ENCODE results near the gene RNF149. TPM values are rescaled to one million over a fixed set of nuclear protein-coding genes. Genes with fewer than 3 reads are reported as not detected.
"Not testable (repeated sequence)": the region's sequence is repeated elsewhere in the genome, so short reads cannot be mapped to it uniquely, and the experiment has no call there.

Gene RNF149
- total and polyA plus RNA-seq, 3 experiments from 2014 or later = 43.4 to 87.6 (median 43.4) TPM

- no peaks in the 10 kb centered on the region for H3K27me3 Mint-ChIP-seq
- Histone ChIP-seq H3K27me3 (ENCODE audit: insufficient read depth, low read length, poor library complexity, severe bottlenecking) (no peaks in the 10 kb centered on the region), H3K36me3 (ENCODE audit: insufficient read depth, low read length) (no peaks in the 10 kb centered on the region), H3K27ac (ENCODE audit: low read depth, low read length) (peak overlapping the region; percentile 40), H3K4me3 (ENCODE audit: low read length) (peak overlapping the region; percentile 11), H3K9me3 (ENCODE audit: low read length) (no peaks in the 10 kb centered on the region), H3K4me1 (ENCODE audit: insufficient read depth, low read length) (peaks cover 71% of the 10 kb centered on the region)
- CTCF ChIA-PET = interaction anchor here (1.2 to 2.7 kb wide), 5 partner anchors 13 to 34 kb away, joined by 3 to 18 read pairs (median 9); partner anchors contain the start of gene RNF149
- no peaks in the 10 kb centered on the region for H3K36me3 Mint-ChIP-seq
- H3K27ac Mint-ChIP-seq = no peak overlapping the region
- peaks cover 0 to 5% (median 2%) of the 10 kb centered on the region in 5 donors for H3K9me3 Mint-ChIP-seq
- peaks cover 0 to 9% (median 5%) of the 10 kb centered on the region in 3 donors for H3K4me1 Mint-ChIP-seq
- peak overlapping the region in 2 of 7 donors; percentile 1 to 71 for H3K4me3 Mint-ChIP-seq
- no peak for DNase-seq
- POLR2A ChIA-PET = interaction anchor here (0.5 to 2.1 kb wide), 5 partner anchors 20 to 500 kb away, joined by 3 to 32 read pairs (median 8); partner anchors contain the start of genes CNOT11 and RNF149
Measured at GRCh38 chr2:101329026-101329425, 20.5 kb upstream of the RNF149 start.

GRCh38 chr2:101328474-101329007 lies 20.0 kb upstream of the RNF149 start:
- H3K27me3 Mint-ChIP-seq = no peaks in the 10 kb centered on the region

GRCh38 chr2:101327863-101328394 lies 19.4 kb upstream of the RNF149 start:
- peaks cover 60% of the 10 kb centered on the region for H3K4me1 ChIP-seq (ENCODE audit: insufficient read depth, low read length)
- Mint-ChIP-seq H3K36me3 (no peaks in the 10 kb centered on the region), H3K9me3 (peaks cover 0 to 5% (median 2%) of the 10 kb centered on the region in 5 donors), H3K27ac (no peak overlapping the region), H3K4me3 (no peak overlapping the region), H3K27me3 (no peaks in the 10 kb centered on the region), H3K4me1 (peaks cover 0 to 7% (median 4%) of the 10 kb centered on the region in 3 donors)
- no peaks in the 10 kb centered on the region for H3K27me3 ChIP-seq (ENCODE audit: insufficient read depth, low read length, poor library complexity, severe bottlenecking)
- no peak for DNase-seq
- ChIA-PET POLR2A (interaction anchor here (0.6 to 2.1 kb wide), 5 partner anchors 16 to 75 kb away, joined by 3 to 32 read pairs (median 8); partner anchors contain the start of genes CNOT11 and RNF149), CTCF (interaction anchor here (0.9 to 2.7 kb wide), 4 partner anchors 14 to 58 kb away, joined by 3 to 11 read pairs (median 6); partner anchors contain the start of gene RNF149)
- H3K4me3 ChIP-seq (ENCODE audit: low read length) = peak overlapping the region; percentile 25
- H3K36me3 ChIP-seq (ENCODE audit: insufficient read depth, low read length) = no peaks in the 10 kb centered on the region
- H3K27ac ChIP-seq (ENCODE audit: low read depth, low read length) = no peak overlapping the region
- H3K9me3 ChIP-seq (ENCODE audit: low read length) = no peaks in the 10 kb centered on the region

More at GRCh38 chr2:101328474-101329007, 20.0 kb upstream of the RNF149 start:
- POLR2A ChIA-PET = interaction anchor here (0.5 to 2.1 kb wide), 7 partner anchors 17 to 500 kb away, joined by 3 to 32 read pairs (median 3); partner anchors contain the start of genes CNOT11 and RNF149
- CTCF ChIA-PET = interaction anchor here (0.9 to 2.7 kb wide), 4 partner anchors 14 to 58 kb away, joined by 3 to 11 read pairs (median 6); partner anchors contain the start of gene RNF149
- DNase-seq = peak in 3 of 5 donors; percentile 54 to 73 (median 72)
- Histone ChIP-seq H3K9me3 (ENCODE audit: low read length) (no peaks in the 10 kb centered on the region), H3K27me3 (ENCODE audit: insufficient read depth, low read length, poor library complexity, severe bottlenecking) (no peaks in the 10 kb centered on the region), H3K27ac (ENCODE audit: low read depth, low read length) (peak overlapping the region; percentile 40), H3K4me3 (ENCODE audit: low read length) (peak overlapping the region; percentile 25), H3K4me1 (ENCODE audit: insufficient read depth, low read length) (peaks cover 66% of the 10 kb centered on the region), H3K36me3 (ENCODE audit: insufficient read depth, low read length) (no peaks in the 10 kb centered on the region)
- H3K36me3 Mint-ChIP-seq = no peaks in the 10 kb centered on the region
- no peak overlapping the region for H3K27ac Mint-ChIP-seq
- H3K9me3 Mint-ChIP-seq = peaks cover 0 to 5% (median 2%) of the 10 kb centered on the region in 5 donors
- no peak overlapping the region for H3K4me3 Mint-ChIP-seq
- H3K4me1 Mint-ChIP-seq = peaks cover 0 to 7% (median 5%) of the 10 kb centered on the region in 3 donors

GRCh38 chr2:101325425-101325824 lies 16.9 kb upstream of the RNF149 start:
- Mint-ChIP-seq H3K27me3 (no peaks in the 10 kb centered on the region), H3K4me3 (no peak overlapping the region), H3K36me3 (no peaks in the 10 kb centered on the region), H3K9me3 (peaks cover 0 to 5% (median 2%) of the 10 kb centered on the region in 5 donors), H3K27ac (no peak overlapping the region), H3K4me1 (peaks cover 0 to 6% (median 2%) of the 10 kb centered on the region in 3 donors)
- ChIA-PET POLR2A (interaction anchor here (0.6 kb wide), 1 partner anchor 16 kb away, joined by 6 read pairs; no protein-coding TSS in a partner anchor), CTCF (interaction anchor here (0.8 kb wide), 1 partner anchor 17 kb away, joined by 3 read pairs; no protein-coding TSS in a partner anchor)
- H3K4me3 ChIP-seq (ENCODE audit: low read length) = no peak overlapping the region
- no peak overlapping the region for H3K27ac ChIP-seq (ENCODE audit: low read depth, low read length)
- no peak for DNase-seq
- no peaks in the 10 kb centered on the region for H3K27me3 ChIP-seq (ENCODE audit: insufficient read depth, low read length, poor library complexity, severe bottlenecking)
- peaks cover 44% of the 10 kb centered on the region for H3K4me1 ChIP-seq (ENCODE audit: insufficient read depth, low read length)
- H3K9me3 ChIP-seq (ENCODE audit: low read length) = no peaks in the 10 kb centered on the region
- H3K36me3 ChIP-seq (ENCODE audit: insufficient read depth, low read length) = no peaks in the 10 kb centered on the region

DNA sequence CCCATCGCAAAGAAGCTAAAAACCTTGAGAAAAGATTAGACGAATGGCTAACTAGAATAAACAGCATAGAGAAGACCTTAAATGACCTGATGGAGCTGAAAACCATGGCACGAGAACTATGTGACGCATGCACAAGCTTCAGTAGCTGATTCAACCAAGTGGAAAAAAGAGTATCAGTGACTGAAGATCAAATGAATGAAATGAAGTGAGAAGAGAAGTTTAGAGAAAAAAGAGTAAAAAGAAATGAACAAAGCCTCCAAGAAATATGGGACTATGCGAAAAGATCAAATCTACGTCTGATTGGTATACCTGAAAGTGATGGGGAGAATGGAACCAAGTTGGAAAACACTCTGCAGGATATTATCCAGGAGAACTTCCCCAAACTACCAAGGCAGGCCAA lies 8.1 kb upstream of the RNF149 start:
- H3K4me1 Mint-ChIP-seq = peaks cover 23 to 37% (median 33%) of the 10 kb centered on the region in 3 donors
- H3K27me3 ChIP-seq (ENCODE audit: insufficient read depth, low read length, poor library complexity, severe bottlenecking); H3K36me3 Mint-ChIP-seq; DNase-seq; H3K27me3 Mint-ChIP-seq; H3K4me3 ChIP-seq (ENCODE audit: low read length); H3K4me3 Mint-ChIP-seq; H3K36me3 ChIP-seq (ENCODE audit: insufficient read depth, low read length); POLR2A ChIA-PET; H3K27ac ChIP-seq (ENCODE audit: low read depth, low read length); H3K9me3 ChIP-seq (ENCODE audit: low read length); H3K27ac Mint-ChIP-seq; H3K9me3 Mint-ChIP-seq: not testable (repeated sequence)
- CTCF ChIA-PET = interaction anchor here (1.4 kb wide), 1 partner anchor 45 kb away, joined by 3 read pairs; no protein-coding TSS in a partner anchor
- H3K4me1 ChIP-seq (ENCODE audit: insufficient read depth, low read length) = peaks cover 19% of the 10 kb centered on the region

DNA sequence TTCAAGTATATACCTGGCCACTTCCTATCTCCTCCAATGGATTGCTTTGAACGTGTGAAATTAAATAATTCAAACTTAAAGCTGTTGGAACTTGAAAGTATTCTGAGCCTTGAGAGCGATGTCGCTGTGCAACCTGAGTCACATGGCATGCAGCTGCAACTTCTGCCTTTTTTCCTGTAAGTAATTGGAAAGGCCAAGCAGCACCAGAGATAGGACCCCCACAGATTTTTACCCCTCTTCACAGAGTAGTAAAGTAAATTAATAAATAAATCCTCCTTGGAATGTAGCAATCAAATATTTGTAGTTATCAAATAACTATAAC lies 3.2 kb upstream of the RNF149 start:
- H3K4me3 Mint-ChIP-seq = peak overlapping the region in 6 of 7 donors; percentile 44 to 81 (median 70)
- H3K27ac Mint-ChIP-seq = peak overlapping the region; percentile 79 to 98 (median 92)
- ChIA-PET POLR2A (interaction anchor here (0.6 kb wide), 1 partner anchor 16 kb away, joined by 3 read pairs; no protein-coding TSS in a partner anchor), CTCF (interaction anchor here (0.9 to 1.2 kb wide), 3 partner anchors 19 to 28 kb away, joined by 3 read pairs; no protein-coding TSS in a partner anchor)
- H3K4me3 ChIP-seq (ENCODE audit: low read length) = no peak overlapping the region
- no peaks in the 10 kb centered on the region for H3K9me3 Mint-ChIP-seq
- H3K36me3 ChIP-seq (ENCODE audit: insufficient read depth, low read length) = no peaks in the 10 kb centered on the region
- H3K4me1 Mint-ChIP-seq = peaks cover 49 to 63% (median 62%) of the 10 kb centered on the region in 3 donors
- peaks cover 3 to 17% (median 4%) of the 10 kb centered on the region in 3 donors for H3K36me3 Mint-ChIP-seq
- no peaks in the 10 kb centered on the region for H3K9me3 ChIP-seq (ENCODE audit: low read length)
- H3K27me3 Mint-ChIP-seq = no peaks in the 10 kb centered on the region
- H3K27me3 ChIP-seq (ENCODE audit: insufficient read depth, low read length, poor library complexity, severe bottlenecking) = no peaks in the 10 kb centered on the region
- peaks cover 46% of the 10 kb centered on the region for H3K4me1 ChIP-seq (ENCODE audit: insufficient read depth, low read length)
- peak in 1 of 5 donors; percentile 29 for DNase-seq
- H3K27ac ChIP-seq (ENCODE audit: low read depth, low read length) = no peak overlapping the region

- Histone ChIP-seq H3K4me3 (ENCODE audit: low read length) (no peak overlapping the region), H3K4me1 (ENCODE audit: insufficient read depth, low read length) (peaks cover 50% of the 10 kb centered on the region), H3K9me3 (ENCODE audit: low read length) (no peaks in the 10 kb centered on the region), H3K27me3 (ENCODE audit: insufficient read depth, low read length, poor library complexity, severe bottlenecking) (no peaks in the 10 kb centered on the region), H3K27ac (ENCODE audit: low read depth, low read length) (no peak overlapping the region), H3K36me3 (ENCODE audit: insufficient read depth, low read length) (no peaks in the 10 kb centered on the region)
- ChIA-PET CTCF (interaction anchor here (0.9 to 3.0 kb wide), 5 partner anchors 11 to 31 kb away, joined by 3 to 28 read pairs (median 3); no protein-coding TSS in a partner anchor), POLR2A (interaction anchor here (2.6 kb wide), 1 partner anchor 18 kb away, joined by 32 read pairs; no protein-coding TSS in a partner anchor)
- Mint-ChIP-seq H3K27ac (peak overlapping the region; percentile 79 to 98 (median 92)), H3K4me1 (peaks cover 53 to 67% (median 61%) of the 10 kb centered on the region in 3 donors), H3K36me3 (peaks cover 3 to 23% (median 6%) of the 10 kb centered on the region in 3 donors), H3K9me3 (no peaks in the 10 kb centered on the region), H3K27me3 (no peaks in the 10 kb centered on the region), H3K4me3 (peak overlapping the region; percentile 33 to 81 (median 69))
- DNase-seq = peak in 2 of 5 donors; percentile 30 to 50
Measured at GRCh38 chr2:101310834-101311695, 2.6 kb upstream of the RNF149 start.

All from CD8-positive, alpha-beta memory T cell (primary cell).